Measurements from ENCODE around the gene TBX4. TPM values are rescaled to one million over a fixed set of nuclear protein-coding genes. Genes with fewer than 3 reads are reported as not detected.

The TBX4 gene
- total and polyA plus RNA-seq, 2 of the 13 experiments (the other 11 are each of a cell fraction or from before 2014, with no cell fraction given) = 0.11 to 1.1 TPM

DNA sequence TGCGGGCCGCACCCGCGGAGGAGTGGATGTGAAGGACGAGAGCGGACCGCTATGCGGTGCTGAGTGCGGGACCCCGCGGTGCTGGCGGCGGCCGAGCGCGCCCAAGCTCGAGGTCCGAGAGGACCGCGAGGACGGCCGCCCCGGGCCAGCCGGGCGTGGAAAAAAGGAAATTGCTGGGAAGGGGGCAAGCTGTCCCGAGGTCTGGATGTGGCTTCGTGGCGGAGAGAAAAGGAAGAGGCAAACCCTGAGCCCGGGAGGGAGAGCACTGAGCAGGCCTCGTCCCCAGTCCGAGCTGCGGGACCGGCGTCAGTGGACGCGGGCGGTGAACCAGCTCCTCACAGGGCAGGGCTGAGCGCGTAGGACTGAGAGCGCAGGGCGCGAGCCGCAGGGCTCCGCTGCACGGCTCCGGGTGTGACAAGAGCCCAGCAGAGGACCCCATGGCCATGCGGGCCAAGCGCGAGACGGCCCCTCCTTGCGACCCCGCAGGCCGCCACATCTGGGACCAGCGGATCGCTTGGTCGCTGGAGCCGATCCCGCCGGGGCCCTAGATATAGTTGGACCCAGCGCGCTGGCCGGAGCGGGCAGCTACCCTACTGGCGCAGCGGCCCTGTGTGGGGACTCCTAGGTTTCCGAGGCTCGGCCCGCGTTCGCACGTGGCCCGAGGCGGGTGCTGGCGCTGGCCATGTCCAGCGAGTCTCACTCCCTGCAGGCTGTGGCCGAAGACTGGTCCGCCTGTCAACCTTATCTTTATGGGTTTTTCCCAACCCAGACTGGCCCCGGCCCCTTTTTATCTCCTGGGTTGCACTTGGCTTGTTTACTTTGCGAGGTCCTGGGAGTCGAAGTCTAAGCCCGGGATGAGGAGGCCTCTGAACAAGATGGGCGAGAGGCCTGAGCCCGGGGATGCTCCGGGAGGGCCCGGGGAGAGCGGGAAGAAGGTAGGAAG lies 2.4 kb downstream of the TBX4 start (continued):
- TF ChIP-seq CCAR2 (optimal IDR thresholded peaks at IDR 0.05; ENCODE audit: low read depth, low read length) (peak; percentile 58), ZNF224 (CRISPR knock-in tag; IDR thresholded peaks at IDR 0.05) (peak; percentile 80; the same call in 1 of the 2 replicates), SRF (IDR thresholded peaks at IDR 0.05; ENCODE audit: low read depth, low read length) (no peak), ZSCAN20 (CRISPR knock-in tag; IDR thresholded peaks at IDR 0.05; ENCODE audit: borderline replicate concordance) (peak; percentile 81; the same call in 1 of the 2 replicates), SMYD3 (CRISPR knock-in tag; IDR thresholded peaks at IDR 0.05) (no peak), ZFP1 (CRISPR knock-in tag; IDR thresholded peaks at IDR 0.05) (no peak), TP53 (CRISPR knock-in tag; conservative IDR thresholded peaks at IDR 0.05) (no peak), HES4 (CRISPR knock-in tag; IDR thresholded peaks at IDR 0.05; ENCODE audit: borderline replicate concordance) (no peak), TBP (CRISPR knock-in tag; IDR thresholded peaks at IDR 0.05) (no peak), ZNF605 (CRISPR knock-in tag; IDR thresholded peaks at IDR 0.05) (peak; percentile 43; the same call in 1 of the 2 replicates), ZNF430 (CRISPR knock-in tag; IDR thresholded peaks at IDR 0.05) (peak; percentile 37; the same call in 1 of the 2 replicates)
- TF ChIP-seq, protein P1, sequence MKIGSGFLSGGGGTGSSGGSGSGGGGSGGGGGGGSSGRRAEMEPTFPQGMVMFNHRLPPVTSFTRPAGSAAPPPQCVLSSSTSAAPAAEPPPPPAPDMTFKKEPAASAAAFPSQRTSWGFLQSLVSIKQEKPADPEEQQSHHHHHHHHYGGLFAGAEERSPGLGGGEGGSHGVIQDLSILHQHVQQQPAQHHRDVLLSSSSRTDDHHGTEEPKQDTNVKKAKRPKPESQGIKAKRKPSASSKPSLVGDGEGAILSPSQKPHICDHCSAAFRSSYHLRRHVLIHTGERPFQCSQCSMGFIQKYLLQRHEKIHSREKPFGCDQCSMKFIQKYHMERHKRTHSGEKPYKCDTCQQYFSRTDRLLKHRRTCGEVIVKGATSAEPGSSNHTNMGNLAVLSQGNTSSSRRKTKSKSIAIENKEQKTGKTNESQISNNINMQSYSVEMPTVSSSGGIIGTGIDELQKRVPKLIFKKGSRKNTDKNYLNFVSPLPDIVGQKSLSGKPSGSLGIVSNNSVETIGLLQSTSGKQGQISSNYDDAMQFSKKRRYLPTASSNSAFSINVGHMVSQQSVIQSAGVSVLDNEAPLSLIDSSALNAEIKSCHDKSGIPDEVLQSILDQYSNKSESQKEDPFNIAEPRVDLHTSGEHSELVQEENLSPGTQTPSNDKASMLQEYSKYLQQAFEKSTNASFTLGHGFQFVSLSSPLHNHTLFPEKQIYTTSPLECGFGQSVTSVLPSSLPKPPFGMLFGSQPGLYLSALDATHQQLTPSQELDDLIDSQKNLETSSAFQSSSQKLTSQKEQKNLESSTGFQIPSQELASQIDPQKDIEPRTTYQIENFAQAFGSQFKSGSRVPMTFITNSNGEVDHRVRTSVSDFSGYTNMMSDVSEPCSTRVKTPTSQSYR (CRISPR knock-in tag; IDR thresholded peaks at IDR 0.05; ENCODE audit: borderline replicate concordance) = no peak
- TF ChIP-seq, protein P2, sequence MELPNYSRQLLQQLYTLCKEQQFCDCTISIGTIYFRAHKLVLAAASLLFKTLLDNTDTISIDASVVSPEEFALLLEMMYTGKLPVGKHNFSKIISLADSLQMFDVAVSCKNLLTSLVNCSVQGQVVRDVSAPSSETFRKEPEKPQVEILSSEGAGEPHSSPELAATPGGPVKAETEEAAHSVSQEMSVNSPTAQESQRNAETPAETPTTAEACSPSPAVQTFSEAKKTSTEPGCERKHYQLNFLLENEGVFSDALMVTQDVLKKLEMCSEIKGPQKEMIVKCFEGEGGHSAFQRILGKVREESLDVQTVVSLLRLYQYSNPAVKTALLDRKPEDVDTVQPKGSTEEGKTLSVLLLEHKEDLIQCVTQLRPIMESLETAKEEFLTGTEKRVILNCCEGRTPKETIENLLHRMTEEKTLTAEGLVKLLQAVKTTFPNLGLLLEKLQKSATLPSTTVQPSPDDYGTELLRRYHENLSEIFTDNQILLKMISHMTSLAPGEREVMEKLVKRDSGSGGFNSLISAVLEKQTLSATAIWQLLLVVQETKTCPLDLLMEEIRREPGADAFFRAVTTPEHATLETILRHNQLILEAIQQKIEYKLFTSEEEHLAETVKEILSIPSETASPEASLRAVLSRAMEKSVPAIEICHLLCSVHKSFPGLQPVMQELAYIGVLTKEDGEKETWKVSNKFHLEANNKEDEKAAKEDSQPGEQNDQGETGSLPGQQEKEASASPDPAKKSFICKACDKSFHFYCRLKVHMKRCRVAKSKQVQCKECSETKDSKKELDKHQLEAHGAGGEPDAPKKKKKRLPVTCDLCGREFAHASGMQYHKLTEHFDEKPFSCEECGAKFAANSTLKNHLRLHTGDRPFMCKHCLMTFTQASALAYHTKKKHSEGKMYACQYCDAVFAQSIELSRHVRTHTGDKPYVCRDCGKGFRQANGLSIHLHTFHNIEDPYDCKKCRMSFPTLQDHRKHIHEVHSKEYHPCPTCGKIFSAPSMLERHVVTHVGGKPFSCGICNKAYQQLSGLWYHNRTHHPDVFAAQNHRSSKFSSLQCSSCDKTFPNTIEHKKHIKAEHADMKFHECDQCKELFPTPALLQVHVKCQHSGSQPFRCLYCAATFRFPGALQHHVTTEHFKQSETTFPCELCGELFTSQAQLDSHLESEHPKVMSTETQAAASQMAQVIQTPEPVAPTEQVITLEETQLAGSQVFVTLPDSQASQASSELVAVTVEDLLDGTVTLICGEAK (IDR thresholded peaks at IDR 0.05) = no peak
- TF ChIP-seq, protein P2 (CRISPR knock-in tag; IDR thresholded peaks at IDR 0.05) = 0 out of 2 replicates have a peak, but pooled peaks have one; percentile 59
- TF ChIP-seq, protein P3, sequence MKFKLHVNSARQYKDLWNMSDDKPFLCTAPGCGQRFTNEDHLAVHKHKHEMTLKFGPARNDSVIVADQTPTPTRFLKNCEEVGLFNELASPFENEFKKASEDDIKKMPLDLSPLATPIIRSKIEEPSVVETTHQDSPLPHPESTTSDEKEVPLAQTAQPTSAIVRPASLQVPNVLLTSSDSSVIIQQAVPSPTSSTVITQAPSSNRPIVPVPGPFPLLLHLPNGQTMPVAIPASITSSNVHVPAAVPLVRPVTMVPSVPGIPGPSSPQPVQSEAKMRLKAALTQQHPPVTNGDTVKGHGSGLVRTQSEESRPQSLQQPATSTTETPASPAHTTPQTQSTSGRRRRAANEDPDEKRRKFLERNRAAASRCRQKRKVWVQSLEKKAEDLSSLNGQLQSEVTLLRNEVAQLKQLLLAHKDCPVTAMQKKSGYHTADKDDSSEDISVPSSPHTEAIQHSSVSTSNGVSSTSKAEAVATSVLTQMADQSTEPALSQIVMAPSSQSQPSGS (CRISPR knock-in tag; IDR thresholded peaks at IDR 0.05) = peak; percentile 62

Measured in HepG2 (cell line).